ENCODE results near the gene RALGDS.

RALGDS gene

DNA sequence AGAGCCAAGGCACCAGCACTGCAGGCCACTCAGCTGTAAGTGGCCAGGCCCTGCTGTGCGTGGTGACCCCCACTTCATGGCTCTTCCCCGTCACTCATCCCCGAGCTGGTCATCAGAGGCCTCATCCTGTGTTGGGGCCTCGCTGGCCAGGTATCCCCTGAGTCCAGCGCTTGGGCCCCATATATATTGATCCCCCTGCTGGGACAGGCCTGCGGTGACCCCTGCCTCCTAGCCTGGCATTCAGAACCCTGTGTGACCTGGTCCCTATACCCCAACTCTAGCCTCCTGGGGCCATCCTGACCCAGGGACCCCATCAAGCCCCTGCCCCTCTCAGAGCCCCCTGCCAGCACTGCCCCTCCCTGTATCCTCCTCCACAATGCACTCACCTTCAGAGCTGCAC, 30.0 kb upstream of the RALGDS start:
- no peak for DNase-seq

DNA sequence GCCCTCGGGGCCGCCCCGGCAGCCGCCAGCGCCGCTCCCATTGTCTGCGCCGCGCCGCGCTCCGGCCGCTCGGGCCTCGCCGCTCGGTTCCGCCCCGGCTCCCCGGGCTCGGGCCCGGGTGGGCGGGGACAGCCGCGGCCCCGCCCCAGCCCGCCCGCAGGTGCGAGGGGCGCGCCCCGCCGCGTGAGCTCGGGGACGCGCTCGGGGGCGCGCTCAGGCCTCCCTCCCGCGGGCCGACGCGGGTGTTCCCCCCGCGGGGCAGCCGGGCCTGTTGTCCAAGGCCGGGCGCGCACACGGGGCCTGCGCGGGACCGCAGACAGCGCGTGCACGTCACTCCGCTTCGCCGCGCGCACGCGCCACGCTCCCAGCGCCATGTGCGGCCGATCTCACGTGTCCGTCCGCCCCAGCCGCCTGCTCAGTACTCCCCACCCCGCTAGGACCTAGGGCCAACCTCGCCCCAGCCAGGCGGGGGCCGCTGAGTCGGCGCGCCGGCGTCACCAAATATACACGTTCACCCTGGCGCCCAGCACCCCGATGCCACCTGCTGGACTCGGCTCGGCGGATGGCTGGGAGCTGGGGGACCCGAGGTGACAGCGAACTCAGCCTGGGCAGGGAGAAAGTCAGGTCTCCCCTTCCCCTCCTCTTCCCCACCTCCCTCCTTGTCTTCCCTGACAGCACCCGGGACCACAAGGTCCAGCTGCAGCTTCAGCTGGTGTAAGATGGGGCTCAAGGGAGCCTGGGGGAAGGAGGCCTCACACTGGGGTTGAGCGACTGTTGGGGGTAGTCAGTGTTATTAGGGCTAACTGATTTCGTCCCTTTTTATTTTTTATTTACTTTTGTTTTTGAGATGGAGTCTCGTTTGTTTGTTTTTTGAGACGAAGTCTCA, 28.3 kb upstream of the RALGDS start:
- DNase-seq: peak; percentile 64

DNA sequence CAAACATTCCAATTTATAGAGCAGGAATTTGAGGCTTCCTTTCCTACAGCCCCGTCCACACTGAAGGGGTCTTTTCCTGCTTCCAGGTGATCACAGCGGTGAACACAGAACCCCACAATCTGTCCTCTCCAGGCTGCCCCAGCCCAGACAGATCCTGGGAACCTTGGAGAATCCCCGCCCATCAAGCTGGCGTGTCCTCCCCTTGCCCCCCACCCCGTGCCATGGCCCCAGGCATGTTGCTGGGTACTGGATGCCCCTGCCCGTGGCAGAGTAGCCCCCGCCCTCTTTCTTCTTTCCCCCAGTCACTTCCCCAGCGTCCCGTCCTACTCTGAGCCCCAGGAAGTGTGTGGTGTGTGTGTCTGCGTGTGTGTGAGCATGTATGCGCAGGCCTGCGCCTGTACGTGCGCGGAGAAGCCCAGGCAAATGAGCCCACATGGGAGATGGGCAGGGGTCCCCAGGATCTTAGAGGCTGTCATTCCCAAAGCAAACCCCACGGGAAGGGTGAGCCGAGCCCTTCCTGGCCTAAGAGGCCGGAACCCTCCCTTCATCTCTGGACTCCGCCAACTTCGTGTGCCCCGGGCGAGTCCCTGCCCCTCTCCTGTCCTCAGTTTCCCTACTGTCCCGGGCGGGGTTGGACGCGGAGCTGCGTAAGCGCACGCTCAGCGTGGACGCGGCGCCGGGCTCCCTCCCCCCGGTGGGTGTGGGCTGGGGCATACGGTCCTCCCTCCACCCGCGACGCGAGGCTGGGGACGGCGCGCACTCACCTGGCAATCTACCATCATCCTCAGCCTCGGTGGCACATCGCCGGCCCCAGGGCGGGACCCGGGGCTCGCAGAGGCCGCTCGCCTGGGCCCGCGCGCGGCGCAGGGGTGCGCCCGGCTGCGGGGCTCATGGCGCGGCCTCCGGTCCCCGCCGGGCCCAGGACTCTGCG, 27.4 kb upstream of the RALGDS start:
- peak; percentile 33 for DNase-seq

DNA sequence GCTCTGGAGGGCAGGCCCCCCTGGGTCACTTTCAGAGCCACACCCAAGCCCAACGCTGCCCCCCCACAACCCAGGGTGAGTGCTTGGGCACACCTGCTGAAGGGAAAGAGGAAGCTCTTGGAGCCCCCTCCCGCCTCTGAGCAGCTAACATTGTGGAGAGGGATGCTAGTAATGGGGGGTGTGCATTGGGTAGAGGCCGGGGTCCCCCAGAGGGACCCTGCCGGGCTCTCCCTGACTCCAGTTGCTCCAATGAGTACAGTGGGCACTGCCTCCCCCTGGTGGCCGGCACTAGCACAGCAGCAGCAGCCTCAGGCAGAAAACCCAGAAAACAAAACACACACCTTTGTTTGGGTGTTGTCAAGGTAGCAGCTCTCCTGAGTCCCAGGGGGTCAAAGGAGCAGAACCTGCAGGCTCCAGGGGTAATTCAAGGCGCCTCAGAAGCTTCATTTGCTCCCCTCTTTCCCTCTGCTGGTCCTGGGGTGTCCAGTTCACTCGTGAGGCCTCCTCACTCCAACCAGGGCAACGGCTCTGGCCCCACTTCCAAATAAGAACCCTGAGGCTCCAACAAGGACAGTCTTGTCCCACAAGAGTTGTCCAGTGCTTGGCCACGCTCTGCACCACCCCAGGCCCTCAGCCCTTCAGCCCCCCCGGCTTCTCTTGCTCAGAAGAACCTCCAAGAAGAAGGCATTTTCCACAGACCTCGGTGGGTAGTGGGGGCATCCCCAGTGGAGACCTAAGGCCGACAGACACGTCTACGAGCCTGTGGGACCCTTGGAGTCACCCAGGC, 26.6 kb upstream of the RALGDS start:
- DNase-seq: peak; percentile 75

DNA sequence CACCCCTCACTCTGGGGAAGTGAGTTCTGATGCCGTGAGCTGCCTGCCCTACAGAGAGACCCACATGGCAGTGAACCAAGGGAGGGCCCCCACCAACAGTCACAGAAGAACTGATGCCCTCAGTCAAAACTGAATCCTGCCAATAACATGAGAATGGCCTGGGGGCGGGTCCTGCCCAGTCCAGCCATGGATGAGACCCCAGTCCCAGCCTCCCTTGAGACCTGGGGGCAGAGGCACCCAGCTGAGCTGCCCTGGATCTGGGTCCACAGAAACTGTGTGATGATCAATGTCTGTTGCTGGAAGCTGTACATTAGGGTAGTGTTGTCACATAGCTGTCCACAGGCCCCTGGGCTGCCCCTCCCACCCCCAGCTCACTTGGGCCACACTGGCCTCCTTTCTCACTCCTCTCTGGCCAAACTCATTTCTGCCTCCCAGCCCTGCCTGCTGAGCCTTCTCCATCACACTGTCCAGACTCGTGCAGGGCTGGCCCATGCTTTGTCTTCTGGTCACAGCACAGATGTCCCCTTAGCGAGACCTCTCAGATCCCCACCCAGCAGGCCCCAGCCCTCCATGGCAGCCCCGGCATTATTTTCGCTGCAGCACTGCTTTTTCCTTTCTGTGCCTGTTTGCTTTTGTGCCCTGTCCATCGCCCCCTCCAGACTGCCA, 25.8 kb upstream of the RALGDS start:
- no peak for DNase-seq

DNA sequence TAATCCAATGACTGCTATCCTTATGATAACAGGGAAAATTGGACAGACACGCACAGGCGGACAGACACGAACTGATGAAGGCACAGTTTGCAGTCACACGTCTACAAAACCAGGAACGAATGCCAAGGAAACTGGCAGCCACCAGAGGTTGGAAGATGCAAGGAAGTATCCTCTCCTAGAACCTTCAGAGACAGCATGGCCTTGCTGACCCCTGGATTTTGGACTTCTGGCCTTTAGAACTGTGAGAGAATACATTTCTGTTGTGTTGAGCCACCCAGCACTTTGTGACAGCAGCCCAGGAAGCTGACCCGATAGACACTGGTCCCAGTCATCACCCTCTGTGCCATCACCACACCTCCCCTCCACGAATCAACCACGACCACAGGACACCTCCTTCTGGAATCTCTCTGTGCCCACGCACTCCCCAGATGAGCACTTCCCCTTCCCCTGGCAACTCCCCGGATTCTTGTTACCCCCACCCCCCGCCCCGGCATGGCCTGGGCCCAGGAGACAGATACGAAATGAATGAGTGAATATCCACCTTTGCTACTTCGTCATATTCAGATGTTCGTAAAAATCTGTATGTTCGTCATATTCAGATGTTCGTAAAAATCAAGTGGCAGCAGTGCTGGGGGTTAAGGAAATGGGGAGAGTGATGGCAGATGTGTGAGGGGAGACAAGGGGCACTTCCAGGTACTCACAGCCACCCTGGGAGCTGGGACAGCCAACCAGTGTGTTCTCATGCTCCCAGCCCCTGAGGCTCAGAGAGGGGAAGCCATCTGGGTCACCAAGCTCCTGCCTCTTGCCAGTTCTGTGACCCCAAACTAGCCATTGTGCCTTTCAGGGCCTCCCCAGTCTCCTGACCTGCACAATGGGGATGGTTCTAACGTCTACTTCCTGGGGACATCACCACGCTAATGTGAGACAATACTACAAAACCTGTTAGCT, 24.1 kb upstream of the RALGDS start:
- DNase-seq: no peak

DNA sequence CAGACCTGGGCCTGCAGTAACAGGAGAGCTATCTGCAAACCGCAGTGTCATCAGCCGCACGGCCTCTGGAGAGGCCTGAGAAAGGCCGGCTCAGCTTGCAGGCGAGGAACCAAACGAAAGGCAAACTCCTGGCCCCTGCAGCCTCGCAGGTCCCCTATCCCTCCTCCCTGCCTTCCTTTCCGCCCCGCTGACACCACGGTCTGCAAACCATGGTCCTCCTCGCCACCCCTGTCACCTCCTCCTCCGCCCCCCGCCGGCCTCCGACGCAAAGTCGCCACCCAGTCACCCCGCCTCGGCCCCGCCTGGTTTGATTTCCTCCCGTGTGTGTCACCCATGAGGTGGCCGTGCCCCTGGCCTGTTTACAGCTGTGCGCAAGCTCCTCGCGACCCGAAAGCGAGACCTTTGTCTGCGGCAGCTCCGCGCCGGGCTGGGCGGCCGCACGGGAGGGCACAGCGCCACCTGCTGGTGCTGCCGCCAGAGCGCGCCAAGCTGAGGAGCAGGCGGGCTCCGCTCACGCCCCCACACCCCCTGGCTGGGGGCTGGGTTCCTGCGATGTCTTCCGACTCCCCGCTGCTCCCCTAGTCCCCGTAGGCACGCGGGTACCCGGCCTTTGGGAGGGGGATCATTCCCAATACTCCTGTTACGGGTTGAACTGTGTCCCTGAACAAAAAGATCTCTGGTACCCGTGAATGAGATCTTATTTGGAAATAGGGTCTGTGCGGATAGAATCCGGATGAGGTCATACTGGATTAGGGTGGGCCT, 23.3 kb upstream of the RALGDS start:
- peak; percentile 79 for DNase-seq

DNA sequence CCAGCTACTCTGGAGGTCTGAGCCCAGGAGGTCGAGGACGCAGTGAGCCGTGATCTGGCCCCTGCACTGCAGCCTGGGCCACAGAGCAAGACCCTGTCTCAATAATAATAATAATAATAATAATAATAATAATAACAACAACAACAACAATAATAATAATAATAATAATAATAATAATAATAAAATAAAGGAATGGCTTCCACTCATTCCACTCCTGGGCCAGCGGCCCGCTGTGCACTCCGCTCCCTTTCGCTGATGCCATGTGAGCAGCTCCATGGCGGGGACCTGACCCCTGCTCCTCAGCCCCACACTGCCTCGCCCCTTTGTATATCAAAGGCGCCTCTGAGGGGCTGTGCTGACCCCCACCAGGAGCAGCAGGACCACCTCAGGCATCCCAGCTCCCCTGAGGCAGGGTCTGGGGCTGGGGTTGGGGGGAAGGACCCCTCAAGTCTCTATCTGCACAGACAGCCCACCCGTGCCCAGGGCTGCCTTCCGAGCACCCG, 22.6 kb upstream of the RALGDS start:
- DNase-seq: no peak

DNA sequence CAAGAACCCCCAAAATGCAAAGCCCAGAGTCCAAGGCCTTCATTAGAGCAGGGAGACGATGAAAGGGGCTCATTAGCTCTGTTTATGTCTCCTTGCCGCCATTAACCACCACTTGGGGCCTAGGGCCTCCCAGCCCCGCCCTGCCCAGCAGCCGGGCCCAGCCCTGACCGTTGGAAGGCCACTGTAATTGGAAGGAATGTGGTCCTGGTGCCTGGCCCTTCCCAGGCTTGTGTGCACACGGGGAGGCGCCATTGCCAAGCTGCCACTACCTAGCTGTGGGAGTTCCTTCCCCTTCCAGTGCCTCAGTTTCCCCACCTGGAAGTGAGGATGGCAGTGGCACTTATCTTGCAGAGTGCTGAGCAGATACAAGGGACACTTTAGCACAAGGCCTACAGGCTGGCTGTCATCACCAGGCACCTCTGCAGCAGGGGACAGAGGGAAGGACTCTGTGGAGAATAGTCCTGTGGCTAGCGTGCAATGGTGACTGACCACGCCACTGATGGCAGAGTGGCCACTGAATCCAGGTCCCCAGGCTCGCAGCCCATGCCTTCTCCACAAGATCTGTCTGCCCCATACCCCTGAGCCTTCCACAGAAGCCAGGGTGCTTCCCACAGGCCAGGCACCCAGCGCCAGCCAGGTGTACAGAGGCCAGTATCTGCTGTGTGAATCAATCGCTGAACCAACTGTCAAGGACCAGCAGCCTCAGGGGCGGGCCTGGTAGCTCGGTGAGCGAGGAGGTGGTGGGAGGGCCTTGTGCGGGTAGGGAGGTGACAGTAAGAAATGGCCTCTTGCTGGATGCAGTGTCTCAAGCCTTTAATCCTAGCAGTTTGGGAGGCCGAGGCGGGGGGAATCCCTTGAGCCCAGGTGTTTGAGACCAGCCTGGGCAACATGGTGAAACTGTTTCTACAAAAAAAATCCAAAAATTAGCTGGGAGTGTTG, 21.9 kb upstream of the RALGDS start:
- DNase-seq: no peak

DNA sequence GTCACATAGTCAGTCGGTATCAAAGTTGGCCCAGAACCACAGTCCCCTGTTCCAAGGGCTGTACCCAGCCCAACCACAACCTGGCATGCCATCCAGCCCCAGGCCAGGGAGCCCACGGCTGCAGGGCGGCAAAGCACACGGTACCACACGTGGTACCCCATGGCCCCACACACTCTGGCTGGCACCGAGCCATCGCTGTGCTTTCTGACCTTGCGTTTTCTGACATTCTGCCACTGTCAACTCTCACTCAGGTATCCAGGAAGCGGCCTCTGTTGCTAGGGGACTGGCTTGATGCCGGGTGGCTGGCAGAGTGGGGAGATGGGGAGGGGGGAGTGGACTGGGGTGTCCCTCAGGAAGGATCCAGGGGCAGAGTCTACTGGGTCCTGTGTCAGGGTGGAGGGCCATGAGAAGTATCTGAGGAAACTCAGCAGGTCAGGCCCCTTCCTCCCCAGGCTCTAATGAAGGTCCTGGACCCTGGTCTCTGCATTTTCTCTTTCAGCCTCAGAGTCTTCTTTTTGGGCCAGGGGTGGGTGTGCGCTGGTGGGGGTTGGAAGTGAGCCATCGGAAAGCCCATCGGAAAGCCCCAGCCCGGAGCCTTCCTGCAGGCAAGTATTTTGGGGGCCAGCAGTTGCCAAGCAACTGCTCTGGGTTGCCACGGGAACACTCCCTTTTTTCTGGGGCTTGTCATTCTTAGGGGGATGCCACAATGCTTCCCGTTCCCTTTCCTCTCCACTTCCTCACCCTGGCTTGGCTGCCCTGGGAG, 21.0 kb upstream of the RALGDS start:
- peak; percentile 64 for DNase-seq

DNA sequence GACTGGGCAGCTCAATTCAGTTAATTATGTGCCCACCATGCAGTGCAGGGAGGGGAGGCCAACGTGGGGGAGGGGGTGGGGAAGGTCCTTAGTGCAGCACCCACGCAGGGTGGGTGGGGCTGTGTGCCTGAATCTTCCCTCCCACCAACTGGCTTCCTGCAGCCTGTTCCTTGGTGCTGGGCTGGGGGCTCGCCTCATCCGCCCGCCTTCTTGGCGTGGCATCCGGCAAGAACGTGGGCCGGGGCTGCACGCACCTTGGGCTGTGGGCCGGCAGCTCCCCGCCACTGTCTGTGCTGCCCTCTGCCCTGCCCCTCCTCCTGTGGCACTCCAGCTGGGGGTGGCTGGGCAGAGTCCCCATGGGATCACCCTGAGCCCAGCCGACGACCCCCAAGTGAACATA, 19.6 kb upstream of the RALGDS start:
- no peak for DNase-seq

DNA sequence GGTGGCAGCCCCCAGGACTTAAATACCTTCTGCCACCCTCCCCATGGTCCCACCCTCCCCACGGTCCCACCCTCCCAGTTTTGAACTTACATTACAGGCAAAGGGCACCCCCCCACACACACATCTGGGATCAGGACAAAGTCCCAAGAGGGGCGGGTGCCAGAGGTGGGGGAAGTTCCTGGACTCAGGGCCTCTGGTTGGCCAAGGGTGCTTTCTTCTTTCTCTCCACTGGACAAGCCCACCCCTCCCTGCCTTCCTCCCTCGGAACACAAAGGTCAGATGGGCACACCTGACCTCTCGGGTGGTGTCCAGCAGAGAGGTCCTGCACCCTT, 19.1 kb upstream of the RALGDS start:
- DNase-seq: no peak

DNA sequence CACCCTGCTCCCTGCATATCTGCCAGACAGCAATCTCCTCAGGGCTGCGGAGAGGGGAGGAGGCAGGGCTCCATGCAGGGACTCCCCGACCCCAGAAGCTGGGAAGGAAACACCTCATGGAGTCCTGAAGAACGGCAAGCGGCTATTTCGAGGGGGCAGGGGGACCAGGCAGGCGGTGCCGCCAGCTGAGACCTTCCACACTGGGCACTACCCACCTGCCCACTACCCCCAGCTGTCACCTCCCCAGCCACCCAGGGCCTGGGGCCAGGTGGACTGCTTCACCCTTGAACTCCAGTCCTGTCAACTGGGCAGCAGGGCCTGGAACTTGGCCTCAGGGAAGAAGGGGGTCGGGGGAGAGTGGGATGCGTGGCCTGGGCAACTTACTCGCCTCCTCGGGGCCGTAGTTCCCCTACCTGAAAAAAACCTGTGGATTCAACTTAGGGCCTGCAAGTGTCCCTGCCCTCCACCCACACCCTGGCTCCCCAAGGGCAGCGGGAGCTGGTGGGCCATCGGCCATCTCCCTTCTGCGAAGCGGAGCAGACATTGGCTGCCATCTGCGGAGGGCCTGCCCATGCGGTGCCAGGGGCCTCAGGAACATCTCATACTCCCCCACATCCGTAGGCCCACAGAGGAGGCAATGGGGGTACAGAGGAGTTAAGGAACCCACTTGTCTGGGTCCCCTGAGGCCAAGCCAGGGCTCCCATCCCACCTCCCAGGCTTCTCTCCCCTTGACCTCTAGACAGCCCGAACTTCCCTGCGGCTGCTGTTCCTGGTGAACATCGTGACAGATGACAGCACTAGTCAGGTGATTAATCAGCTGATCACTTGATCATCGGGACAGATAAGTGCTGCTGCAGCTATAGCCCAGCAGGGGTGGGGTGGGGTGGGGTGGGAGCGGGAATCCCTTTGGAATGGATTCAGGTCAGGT, 18.5 kb upstream of the RALGDS start:
- no peak for DNase-seq

DNA sequence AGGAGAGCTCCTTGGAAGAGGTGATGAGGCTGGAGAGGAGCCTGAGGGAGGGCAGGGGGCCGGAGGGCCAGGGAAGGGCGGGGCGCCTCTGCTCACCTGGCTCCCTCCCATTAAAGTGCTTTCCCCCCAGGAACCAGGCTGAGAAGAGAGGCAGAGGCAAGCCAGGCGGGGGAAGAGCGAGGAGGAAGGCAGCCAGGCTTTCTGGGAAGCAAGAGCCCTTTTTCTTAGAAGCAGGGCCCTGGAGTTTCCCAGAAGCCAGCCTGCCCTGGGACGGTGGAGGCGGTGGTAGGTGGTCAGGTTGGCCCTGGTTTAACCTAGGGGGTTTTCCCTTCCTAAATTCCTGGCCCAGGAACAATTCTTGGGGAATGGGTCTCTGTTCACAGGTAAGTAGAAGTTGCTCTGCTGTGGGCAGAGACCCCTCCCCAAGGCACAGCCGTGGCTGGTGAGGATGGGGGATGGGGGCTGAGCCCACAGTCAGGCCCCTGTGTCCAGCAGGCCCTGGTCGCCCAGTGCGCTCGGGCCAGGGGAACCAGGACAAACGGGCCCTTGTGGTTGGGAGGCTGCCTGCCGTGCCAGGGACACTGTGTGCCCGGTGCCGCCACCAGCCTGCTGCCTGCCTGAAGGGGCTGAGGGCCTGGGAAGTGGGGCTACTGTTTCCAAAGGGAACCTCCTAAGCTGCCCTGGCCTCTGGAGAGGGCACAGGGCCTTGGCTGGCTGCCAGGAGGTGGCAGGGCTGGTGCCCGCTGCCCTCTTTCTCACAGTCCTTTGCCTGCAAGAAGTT, 16.6 kb upstream of the RALGDS start:
- DNase-seq: no peak

DNA sequence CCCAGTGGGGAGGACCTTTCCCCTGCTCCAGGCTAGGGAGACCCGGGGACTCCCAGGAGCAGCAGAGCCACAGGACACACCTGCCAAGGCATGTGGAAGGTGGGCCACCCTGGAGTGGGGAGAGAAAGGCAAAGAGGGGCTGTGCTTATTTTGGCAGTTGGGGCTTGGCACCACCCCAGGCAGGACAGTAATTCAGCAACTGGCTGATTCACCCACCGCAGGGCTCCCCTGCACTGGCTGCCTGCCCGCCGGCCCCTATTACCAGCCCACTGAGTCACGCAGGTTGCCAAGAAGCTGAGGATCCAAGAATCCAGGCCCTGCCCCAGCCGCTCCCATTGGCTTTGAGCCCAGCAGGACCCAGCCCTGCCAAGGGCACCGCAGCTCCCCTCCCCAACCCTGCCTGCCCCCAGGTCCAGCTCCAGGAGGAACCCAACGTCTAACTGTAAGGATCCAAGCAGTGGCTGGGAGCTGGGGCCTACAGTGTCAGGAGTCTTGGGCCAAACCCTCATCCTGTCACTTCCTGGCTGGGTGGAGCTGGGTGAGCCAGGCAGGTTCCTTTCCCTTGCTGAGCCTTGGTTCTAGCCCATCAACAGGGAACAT, 14.2 kb upstream of the RALGDS start:
- DNase-seq: no peak

Measured in effector CD8-positive, alpha-beta T cell (primary cell).